Fibroblast of the aortic adventitia (primary cell): ENCODE results near the gene ACOT11. TPM values are rescaled to one million over a fixed set of nuclear protein-coding genes. Genes with fewer than 3 reads are reported as not detected.

ENCODE experiments used
- DNase-seq: peaks from one replicate; pipeline ENCODE4 v3.0.0-alpha.2; 2010; ENCODE audit warnings: low read depth
- H3K4me3 ChIP-seq: 2 replicates; pipeline ENCODE4 v1.5.1; 2011; ENCODE audit warnings: low read depth, mild to moderate bottlenecking, control low read depth, low read length, moderate library complexity
- CTCF ChIP-seq: IDR thresholded peaks from 2 replicates; pipeline ENCODE4 v1.5.1; 2011; ENCODE audit warnings: mild to moderate bottlenecking, low read length, control low read depth, inconsistent platforms; ENCODE audit not compliant: insufficient read depth
- total RNA-seq: library from RNA; depleted of rRNA; stranded (reverse); fragments of >200 nt; gene quantifications from 2 replicates; pipeline ENCODE4 v1.2.3, GENCODE V29; 2012; ENCODE audit warnings: low replicate concordance

ACOT11 gene
- total RNA-seq, 1 donor: 3.9 TPM

- H3K4me3 ChIP-seq: no peak overlapping the region
- TF ChIP-seq CTCF: no peak
- no peak for DNase-seq
These were observed 1.2 kb upstream of the ACOT11 start for GRCh38 chr1:54546651-54547401.

- H3K4me3 ChIP-seq: no peak overlapping the region
- no peak for TF ChIP-seq CTCF
- no peak for DNase-seq
These were observed 489 bp downstream of the ACOT11 start for GRCh38 chr1:54548389-54549044.

DNA sequence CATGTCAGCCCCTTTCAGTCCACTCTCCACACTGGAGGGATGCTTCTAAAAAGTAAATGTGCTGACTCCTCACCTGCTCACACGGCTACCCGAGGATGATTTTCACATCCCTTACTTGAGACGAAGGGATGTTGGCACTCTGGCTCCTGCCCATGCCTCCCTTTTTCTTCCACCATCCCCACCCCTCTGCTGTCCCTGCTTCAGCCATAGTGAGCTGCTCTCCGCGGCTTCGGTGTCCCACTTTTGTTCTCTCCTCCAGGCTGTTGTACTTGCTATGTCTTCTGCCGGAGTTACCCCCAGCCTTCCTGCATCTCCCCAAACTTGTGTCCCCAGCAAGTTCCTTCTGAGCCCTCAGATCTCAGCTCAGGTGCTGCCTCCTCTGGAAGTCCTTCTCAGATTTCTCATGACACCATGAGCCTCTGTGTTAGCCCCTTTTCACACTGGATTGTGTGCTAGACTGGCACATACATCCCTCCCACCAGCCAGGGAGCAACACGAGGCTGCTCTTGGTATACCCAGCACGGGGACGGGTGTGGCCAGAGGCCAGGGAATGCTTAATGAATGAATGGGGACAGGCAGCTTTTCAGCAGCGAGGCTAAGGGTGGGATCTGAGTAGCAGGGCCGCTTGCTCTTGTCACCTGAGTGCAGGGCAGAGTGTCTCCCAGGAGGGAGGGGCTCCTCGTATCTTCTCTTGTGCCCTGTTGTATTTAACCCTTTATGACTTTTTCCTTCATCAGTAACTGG, 1.3 kb downstream of the ACOT11 start:
- TF ChIP-seq CTCF: no peak

GRCh38 chr1:54551891-54552290, 3.9 kb downstream of the ACOT11 start:
- DNase-seq: no peak
- no peak overlapping the region for H3K4me3 ChIP-seq
- TF ChIP-seq CTCF: no peak

More for the DNA sequence above, 1.3 kb downstream of the ACOT11 start:
- DNase-seq: no peak
- H3K4me3 ChIP-seq: no peak overlapping the region

DNA sequence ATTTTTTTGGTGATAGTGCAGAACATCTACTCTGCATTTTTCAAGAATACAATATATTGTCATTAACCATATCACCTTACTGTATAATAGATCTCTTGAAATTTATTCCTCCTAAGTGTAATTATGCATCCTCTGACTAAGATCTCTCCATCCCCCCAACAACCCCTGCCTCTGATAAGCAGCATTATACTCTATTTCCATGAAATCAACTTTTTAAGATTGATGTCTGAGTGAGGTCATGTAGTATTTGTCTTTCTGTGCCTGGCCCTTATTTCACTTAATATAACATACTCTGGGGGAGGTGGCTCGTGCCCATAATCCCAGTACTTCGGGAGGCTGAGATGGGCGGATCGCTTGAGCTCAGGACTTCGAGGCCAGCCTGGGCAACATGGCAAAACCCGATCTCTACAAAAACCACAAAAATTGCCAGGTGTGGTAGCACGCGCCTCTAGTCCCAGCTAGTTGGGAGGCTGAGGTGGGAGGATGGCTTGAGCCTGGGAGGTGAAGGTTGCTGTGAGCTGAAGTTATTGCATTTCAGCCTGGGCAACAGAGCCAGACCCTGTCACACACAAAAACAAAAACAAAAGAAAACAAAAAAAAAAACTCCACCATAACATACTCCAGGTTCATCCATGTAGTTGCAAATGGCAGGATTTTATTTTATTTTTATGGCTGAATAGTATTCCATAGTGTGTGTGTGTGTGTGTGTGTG, 5.7 kb downstream of the ACOT11 start:
- no peak for DNase-seq
- no peak for TF ChIP-seq CTCF
- no peak overlapping the region for H3K4me3 ChIP-seq

GRCh38 chr1:54556110-54556509, 8.1 kb downstream of the ACOT11 start:
- TF ChIP-seq CTCF: no peak

More at GRCh38 chr1:54556110-54556509, 8.1 kb downstream of the ACOT11 start:
- H3K4me3 ChIP-seq: no peak overlapping the region
- DNase-seq: no peak
